GM18505 (cell line): ENCODE measurements around the gene DCAF7.

Experiments
- ATAC-seq: cut with Tn5 transposase; IDR thresholded peaks from one replicate; pipeline ENCODE4 v1.9.1; 2021; ENCODE audit not compliant: unreplicated experiment
- POLR2A ChIP-seq: IDR thresholded peaks from 4 replicates; pipeline ENCODE4 v1.6.1; 2011; ENCODE audit warnings: borderline replicate concordance; ENCODE audit not compliant: insufficient read depth, insufficient read length; ENCODE audit errors: extremely low read depth

DCAF7 gene

DNA sequence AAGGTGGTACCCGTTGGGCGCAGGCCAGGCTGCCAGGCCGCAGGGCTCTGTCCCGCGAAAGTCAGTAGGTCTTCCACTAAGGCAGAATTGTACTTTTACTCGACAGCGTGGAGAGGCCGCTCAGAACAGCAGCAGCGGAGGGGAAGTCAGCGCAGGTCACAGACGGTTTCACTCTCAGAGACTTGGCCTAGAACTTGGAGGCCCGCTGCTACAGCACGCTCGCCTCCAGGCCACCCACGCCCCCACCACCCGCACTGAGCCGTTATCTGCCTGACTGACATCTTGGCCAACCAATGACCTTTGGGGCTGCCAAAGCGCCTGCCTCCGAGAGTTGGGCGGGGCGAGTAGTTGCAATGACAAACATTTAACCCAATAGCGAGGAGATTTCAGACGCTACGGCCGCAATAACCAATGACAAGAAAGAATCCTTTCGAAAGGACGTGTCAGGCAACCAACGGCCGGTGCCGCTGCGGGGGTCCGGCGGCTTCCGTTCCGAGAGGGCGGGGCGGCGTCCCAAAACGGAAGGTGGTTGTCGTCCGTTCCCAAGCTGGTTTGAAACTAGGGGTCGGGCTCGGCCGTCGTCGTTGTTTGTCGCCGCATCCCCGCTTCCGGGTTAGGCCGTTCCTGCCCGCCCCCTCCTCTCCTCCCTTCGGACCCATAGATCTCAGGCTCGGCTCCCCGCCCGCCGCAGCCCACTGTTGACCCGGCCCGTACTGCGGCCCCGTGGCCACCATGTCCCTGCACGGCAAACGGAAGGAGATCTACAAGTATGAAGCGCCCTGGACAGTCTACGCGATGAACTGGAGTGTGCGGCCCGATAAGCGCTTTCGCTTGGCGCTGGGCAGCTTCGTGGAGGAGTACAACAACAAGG is at the start of gene DCAF7:
DCAF7 (plus strand) TSS at position 532 of the 871 bp plus-strand sequence; CDS start at position 733, 201 bp downstream.
- peak; percentile 92 for ATAC-seq

DNA sequence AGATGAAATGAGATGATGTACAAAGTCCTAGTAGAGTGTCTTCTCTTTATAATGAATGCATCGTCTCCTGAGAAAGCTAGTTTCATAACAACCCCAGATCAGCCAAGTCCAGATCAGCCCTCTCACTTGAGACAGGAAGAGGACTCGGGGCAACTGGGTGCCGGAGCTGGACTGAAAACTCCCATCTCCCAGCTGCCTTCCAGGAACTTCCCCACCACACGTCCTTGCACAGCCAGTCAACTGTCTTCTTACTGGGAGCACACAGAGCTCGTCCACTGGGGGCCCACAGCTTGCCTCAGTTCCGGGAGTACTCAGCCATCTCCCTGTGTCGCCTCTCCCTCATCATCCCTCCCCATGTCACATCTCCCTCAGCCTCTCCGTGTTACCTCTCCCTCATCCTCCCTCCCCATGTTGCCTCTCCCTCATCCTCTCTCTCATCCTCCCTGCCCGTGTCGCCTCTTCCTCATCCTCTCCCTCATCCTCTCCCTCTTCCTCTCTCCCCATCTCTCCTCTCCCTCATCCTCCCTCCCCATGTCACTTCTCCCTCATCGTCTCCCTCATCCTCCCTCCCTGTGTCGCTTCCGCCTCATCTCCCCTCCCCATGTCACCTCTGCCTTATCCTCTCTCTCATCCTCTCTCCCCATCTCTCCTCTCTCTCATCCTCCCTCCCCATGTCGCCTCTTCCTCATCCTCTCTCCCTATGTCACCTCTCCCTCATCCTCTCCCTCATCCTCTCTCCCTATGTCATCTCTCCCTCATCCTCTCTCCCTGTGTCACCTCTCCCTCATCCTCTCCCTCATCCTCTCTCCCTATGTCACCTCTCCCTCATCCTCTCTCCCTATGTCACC is 49.5 kb upstream of the DCAF7 start:
- no peak for TF ChIP-seq POLR2A
- no peak for ATAC-seq

More for the DNA sequence above, at the start of gene DCAF7:
- TF ChIP-seq POLR2A: peak; percentile 84

- TF ChIP-seq POLR2A: no peak
- ATAC-seq: no peak
Measured at GRCh38 chr17:63503341-63503705, 47.0 kb upstream of the DCAF7 start.

GRCh38 chr17:63504261-63504660 is 46.0 kb upstream of the DCAF7 start:
- ATAC-seq: no peak
- TF ChIP-seq POLR2A: no peak

DNA sequence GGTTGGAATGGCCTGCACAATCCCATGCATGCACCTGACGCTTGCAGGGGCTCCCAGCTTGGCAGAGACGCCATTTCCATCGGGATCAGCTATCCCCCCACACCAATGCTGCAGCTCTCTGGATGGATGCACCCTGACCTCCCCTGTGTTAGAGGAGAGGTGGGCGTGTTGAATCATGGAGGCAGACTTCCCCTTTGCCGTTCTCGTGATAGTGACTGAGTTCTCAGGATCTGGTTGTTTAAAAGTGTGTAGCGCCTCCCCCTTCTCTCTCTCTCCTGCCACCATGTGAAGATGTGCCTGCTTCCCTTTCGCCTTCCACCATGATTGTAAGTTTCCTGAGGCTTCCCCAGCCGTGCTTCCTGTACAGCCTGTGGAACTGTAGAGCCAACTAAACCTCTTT is 44.9 kb upstream of the DCAF7 start:
- no peak for TF ChIP-seq POLR2A
- ATAC-seq: no peak

DNA sequence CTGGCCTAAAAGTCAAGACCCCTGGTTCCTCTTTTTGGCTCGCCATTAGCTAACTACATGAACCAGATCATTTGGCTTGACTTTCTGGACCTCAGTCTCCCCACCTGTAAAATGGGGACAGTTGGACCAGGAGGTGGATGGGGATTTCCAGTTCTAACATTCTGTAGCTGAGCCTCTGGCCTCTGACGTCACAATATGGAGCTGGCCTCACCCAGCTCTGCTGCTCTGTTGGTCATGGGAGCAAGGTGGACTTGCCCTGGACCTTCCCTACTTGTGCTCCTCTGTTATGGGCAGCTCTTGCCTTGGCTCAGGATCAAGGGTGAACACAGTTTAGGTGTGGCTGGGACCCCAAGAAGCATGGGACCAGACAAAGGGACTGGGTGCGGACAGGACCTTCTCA is 43.6 kb upstream of the DCAF7 start:
- TF ChIP-seq POLR2A: no peak
- ATAC-seq: no peak

DNA sequence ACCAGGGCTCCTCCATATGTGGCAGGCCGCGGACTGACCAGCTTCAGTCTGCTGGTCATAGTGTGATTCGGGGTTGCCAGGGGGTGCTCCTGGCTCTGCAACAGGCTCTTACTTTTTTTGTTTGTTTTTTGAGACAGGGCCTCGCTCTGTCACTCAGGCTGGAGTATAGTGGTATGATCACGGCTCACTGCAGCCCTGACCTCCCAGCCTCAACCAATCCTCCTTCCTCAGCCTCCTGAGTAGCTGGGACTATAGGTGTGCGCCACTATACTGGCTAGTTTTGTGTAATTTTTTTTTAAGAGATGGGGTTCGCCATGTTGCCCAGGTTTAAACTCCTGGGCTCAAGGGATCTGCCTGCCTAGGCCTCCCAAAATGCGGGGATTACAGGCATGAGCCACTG is 38.9 kb upstream of the DCAF7 start:
- no peak for ATAC-seq
- TF ChIP-seq POLR2A: no peak

GRCh38 chr17:63512388-63512787 is 37.9 kb upstream of the DCAF7 start:
- no peak for ATAC-seq
- no peak for TF ChIP-seq POLR2A

DNA sequence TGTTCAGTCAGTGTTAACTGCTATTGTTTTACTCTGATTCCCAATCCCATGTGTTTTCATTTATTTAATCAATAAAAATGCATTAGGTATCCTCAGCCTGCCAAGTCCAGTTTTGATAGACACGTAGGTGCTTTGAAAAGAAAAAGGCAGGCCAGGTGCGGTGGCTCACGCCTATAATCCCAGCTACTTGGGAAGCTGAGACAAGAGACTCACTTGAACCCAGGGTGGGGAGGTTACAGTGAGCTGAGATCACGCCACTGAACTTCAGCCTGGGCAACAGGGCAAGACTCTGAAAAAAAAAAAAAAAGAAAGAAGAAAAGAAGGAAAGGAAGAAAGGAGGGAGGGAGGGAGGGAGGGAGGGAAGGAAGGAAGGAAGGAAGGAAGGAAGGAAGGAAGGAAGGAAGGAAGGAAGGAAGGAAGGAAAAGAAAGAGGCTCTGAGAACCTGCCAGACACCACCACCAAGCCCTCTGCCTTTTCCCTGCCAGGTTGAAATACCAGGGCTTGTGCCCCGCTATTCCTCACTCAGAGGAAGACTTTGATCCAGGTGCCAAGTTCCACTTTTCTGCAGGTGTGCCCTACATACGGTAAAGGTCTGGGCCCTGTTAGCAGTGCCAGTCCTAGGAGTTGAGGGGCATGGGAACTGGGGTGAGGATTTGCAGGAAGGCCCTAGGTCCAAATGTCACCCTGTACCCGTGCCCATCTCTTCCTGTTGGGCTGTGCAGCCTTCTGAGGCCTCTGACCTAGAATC is 37.2 kb upstream of the DCAF7 start:
- TF ChIP-seq POLR2A: no peak
- no peak for ATAC-seq

DNA sequence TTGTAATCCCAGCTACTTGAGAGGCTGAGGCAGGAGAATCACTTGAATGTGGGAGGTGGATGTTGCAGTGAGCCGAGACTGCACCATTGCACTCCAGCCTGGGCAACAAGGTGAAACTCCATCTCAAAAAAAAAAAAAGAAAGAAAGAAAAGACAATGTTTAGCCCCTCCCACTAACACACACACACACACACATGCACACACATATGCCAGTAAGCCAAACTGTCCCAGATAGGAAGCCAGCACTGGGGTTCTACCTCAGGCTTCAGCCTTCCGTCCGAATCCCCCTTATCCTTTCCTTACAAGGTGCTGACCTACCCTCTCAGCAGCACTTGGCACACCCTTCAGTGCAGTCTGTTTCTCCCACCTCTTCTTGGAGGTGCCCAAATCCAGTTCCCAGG is 35.8 kb upstream of the DCAF7 start:
- ATAC-seq: no peak
- TF ChIP-seq POLR2A: no peak

DNA sequence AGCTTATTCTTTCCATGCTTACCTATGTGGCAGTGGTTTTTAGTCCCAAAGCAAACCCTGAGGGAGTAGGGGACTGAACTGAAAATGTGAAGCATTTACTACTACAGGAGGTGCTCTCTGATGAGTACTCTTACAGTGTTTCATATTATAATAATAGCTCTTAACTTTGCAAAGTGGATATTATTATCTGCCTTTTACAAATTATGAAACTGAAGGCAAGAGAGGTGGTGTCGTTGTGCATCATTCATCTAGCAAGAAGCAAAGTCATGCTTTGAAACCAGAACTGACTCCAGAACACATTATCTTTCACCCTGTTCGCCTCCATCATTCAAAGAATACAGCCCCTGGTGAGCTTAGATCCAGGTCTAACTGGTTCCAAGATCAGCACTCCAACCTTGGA is 35.3 kb upstream of the DCAF7 start:
- no peak for ATAC-seq
- no peak for TF ChIP-seq POLR2A

GRCh38 chr17:63515426-63515825 is 34.9 kb upstream of the DCAF7 start:
- ATAC-seq: no peak
- TF ChIP-seq POLR2A: no peak
